DOHH2 (cell line): ENCODE results near the gene SLIT1.

Experiments used
- CTCF ChIP-seq: fragments of 200-600 bp; sonication (generic); IDR thresholded peaks from one replicate; pipeline ENCODE4 v1.5.1; 2014; ENCODE audit warnings: antibody characterized with exemption, mild to moderate bottlenecking, low read depth, low read length; ENCODE audit not compliant: poor library complexity, severe bottlenecking
- EZH2phosphoT487 ChIP-seq: fragments of 200-600 bp; sonication (generic); IDR thresholded peaks from 2 replicates; pipeline ENCODE4 v1.6.1; 2017; ENCODE audit warnings: borderline replicate concordance, mild to moderate bottlenecking, antibody characterized with exemption, low read length, moderate library complexity, mixed read lengths

- TF ChIP-seq CTCF, result no peak
- TF ChIP-seq EZH2phosphoT487, result no peak
Observed at GRCh38 chr10:97049670-97050069, 136.1 kb downstream of the SLIT1 start.
